Esophagus squamous epithelium (tissue), 4 donors: Measurements from ENCODE around the gene EYS.

ENCODE experiments used
- POLR2A ChIP-seq, 4 donors: fragments of 450-650 bp; IDR thresholded peaks; one replicate each; pipeline ENCODE4 v1.6.1; 2017; ENCODE audit warnings: antibody characterized with exemption in 4 of 4, mild to moderate bottlenecking in 4 of 4, moderate library complexity in 3 of 4
- TF ChIP-seq, protein P1 (sequence below), 6 experiments: fragments of 450-650 bp in 4 of 6; fragments of 200-600 bp in 2 of 6; sonication (generic) in 2 of 6; IDR thresholded peaks; one replicate each; pipeline ENCODE4 v1.5.1; 2016 to 2019; ENCODE audit warnings: antibody characterized with exemption in 6 of 6, mild to moderate bottlenecking in 4 of 6, moderate library complexity in 4 of 6

DNA sequence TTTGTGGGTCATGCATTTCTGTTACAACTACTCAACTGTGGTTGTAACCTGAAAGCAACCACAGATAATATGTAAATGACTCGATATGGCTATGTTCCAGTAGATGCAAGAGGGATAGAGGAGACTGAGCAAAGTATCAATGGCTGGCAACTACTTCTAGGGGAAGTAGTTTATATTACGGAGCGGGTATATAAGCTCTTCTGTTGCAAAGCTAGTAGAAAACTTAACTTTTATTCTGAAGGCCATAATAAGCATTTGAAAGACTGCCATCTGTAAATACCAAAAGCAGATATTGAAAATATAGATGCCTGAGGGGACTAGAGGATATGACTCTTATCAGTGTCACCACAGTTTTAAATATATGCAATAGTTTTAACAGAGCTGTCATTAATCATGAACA lies 1416.2 kb downstream of the EYS start:
- TF ChIP-seq, protein P1, sequence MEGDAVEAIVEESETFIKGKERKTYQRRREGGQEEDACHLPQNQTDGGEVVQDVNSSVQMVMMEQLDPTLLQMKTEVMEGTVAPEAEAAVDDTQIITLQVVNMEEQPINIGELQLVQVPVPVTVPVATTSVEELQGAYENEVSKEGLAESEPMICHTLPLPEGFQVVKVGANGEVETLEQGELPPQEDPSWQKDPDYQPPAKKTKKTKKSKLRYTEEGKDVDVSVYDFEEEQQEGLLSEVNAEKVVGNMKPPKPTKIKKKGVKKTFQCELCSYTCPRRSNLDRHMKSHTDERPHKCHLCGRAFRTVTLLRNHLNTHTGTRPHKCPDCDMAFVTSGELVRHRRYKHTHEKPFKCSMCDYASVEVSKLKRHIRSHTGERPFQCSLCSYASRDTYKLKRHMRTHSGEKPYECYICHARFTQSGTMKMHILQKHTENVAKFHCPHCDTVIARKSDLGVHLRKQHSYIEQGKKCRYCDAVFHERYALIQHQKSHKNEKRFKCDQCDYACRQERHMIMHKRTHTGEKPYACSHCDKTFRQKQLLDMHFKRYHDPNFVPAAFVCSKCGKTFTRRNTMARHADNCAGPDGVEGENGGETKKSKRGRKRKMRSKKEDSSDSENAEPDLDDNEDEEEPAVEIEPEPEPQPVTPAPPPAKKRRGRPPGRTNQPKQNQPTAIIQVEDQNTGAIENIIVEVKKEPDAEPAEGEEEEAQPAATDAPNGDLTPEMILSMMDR (IDR thresholded peaks at IDR 0.05) = no peak
- TF ChIP-seq POLR2A (IDR thresholded peaks at IDR 0.05) = no peak
